IMR-90 (cell line): ENCODE results near the gene OR52B4. TPM values are rescaled to one million over a fixed set of nuclear protein-coding genes. Genes with fewer than 3 reads are reported as not detected.
"Not testable (repeated sequence)": the region's sequence is repeated elsewhere in the genome, so short reads cannot be mapped to it uniquely, and the experiment has no call there.

Source experiments
- ATAC-seq: fragments of 200-7000 bp; cut with Tn5 transposase; 2 replicates; pipeline ENCODE4 v1.9.1; 2020; ENCODE audit warnings: low read depth, mild to moderate bottlenecking, moderate library complexity
- BruUV-seq: library from RNA; stranded (reverse); fragments of 400-500 nt; replicated peaks from 2 replicates; lab custom pipeline; 2021; lab: Mats Ljungman, UMichigan
- CTCF ChIA-PET: fragments of 300-600 bp; formaldehyde crosslinking; extraction: SDS; loops from one replicate; lab custom pipeline; 2021; ENCODE audit warnings: antibody characterized with exemption; lab: Yijun Ruan, JAX
- POLR2A ChIA-PET: fragments of 300-600 bp; sonication (Branson Sonifier 250); formaldehyde crosslinking; loops from one replicate; lab custom pipeline; 2022; ENCODE audit warnings: antibody characterized with exemption; ENCODE audit not compliant: unreplicated experiment; lab: Charles Lee
- DNase-seq: peaks from one replicate; pipeline ENCODE4 v3.0.0; 2013
- H2AFZ ChIP-seq: replicated peaks from 2 replicates; pipeline ENCODE3; 2013; ENCODE audit warnings: low read length, mild to moderate bottlenecking; ENCODE audit not compliant: poor library complexity
- H2AK5ac ChIP-seq: 2 replicates; pipeline ENCODE4 v1.6.1; 2013; ENCODE audit warnings: low read depth, low read length, inconsistent platforms
- H2AK9ac ChIP-seq: replicated peaks from 2 replicates; pipeline ENCODE3; 2013; ENCODE audit warnings: mild to moderate bottlenecking, low read depth, low read length, moderate library complexity; ENCODE audit not compliant: poor library complexity
- H2BK120ac ChIP-seq: 2 replicates; pipeline ENCODE4 v1.6.1; 2013; ENCODE audit warnings: low read depth, low read length, inconsistent platforms
- H2BK15ac ChIP-seq: 3 replicates; pipeline ENCODE4 v1.6.1; 2013; ENCODE audit warnings: low read depth, low read length, inconsistent platforms
- H2BK20ac ChIP-seq: 2 replicates; pipeline ENCODE4 v1.6.1; 2013; ENCODE audit warnings: low read depth, mild to moderate bottlenecking, inconsistent platforms, low read length, moderate library complexity
- H2BK5ac ChIP-seq: 2 replicates; pipeline ENCODE4 v1.6.1; 2013; ENCODE audit warnings: mild to moderate bottlenecking, low read depth, low read length, inconsistent platforms; ENCODE audit not compliant: poor library complexity, severe bottlenecking
- H3K14ac ChIP-seq: replicated peaks from 2 replicates; pipeline ENCODE4 v1.6.1; 2013; ENCODE audit warnings: low read depth, low read length, inconsistent platforms
- H3K18ac ChIP-seq: 2 replicates; pipeline ENCODE4 v1.6.1; 2013; ENCODE audit warnings: low read depth, low read length, control low read depth
- H3K23ac ChIP-seq: 2 replicates; pipeline ENCODE4 v1.6.1; 2013; ENCODE audit warnings: low read depth, low read length, inconsistent platforms
- H3K27ac ChIP-seq: 2 replicates; pipeline ENCODE4 v1.5.1; 2013; ENCODE audit warnings: mild to moderate bottlenecking, control low read depth, low read length; ENCODE audit not compliant: insufficient read depth
- H3K27me3 ChIP-seq: 2 replicates; pipeline ENCODE4 v1.6.1; 2013; ENCODE audit warnings: low read length; ENCODE audit not compliant: control insufficient read depth, insufficient read depth
- H3K36me3 ChIP-seq: 2 replicates; pipeline ENCODE4 v1.6.1; 2013; ENCODE audit warnings: low read length, mixed read lengths; ENCODE audit not compliant: control insufficient read depth, insufficient read depth
- H3K4ac ChIP-seq: 2 replicates; pipeline ENCODE4 v1.6.1; 2013; ENCODE audit warnings: low read depth, low read length, inconsistent platforms
- H3K4me1 ChIP-seq: 2 replicates; pipeline ENCODE4 v1.6.1; 2013; ENCODE audit warnings: low read length, mixed read lengths; ENCODE audit not compliant: control insufficient read depth, insufficient read depth
- H3K4me2 ChIP-seq: 2 replicates; pipeline ENCODE4 v1.6.1; 2013; ENCODE audit warnings: low read depth, mild to moderate bottlenecking, control low read depth, low read length, moderate library complexity
- H3K4me3 ChIP-seq: 2 replicates; pipeline ENCODE4 v1.5.1; 2013; ENCODE audit warnings: low read depth, mild to moderate bottlenecking, control low read depth, low read length, moderate library complexity; ENCODE audit not compliant: insufficient read depth
- H3K56ac ChIP-seq: 2 replicates; pipeline ENCODE4 v1.6.1; 2013; ENCODE audit warnings: low read length, inconsistent platforms; ENCODE audit not compliant: insufficient read depth; ENCODE audit errors: extremely low read depth
- H3K79me1 ChIP-seq, 2 experiments: 2 replicates each; pipeline ENCODE4 v1.6.1; 2013; ENCODE audit warnings: low read length in 2 of 2, inconsistent platforms in 1 of 2, low read depth in 1 of 2
- H3K9ac ChIP-seq: 2 replicates; pipeline ENCODE4 v1.6.1; 2013; ENCODE audit warnings: low read depth, low read length, control low read depth
- H3K9me1 ChIP-seq: 2 replicates; pipeline ENCODE4 v1.6.1; 2013; ENCODE audit warnings: low read length, inconsistent platforms; ENCODE audit not compliant: insufficient read depth
- H3K9me3 ChIP-seq: 2 replicates; pipeline ENCODE4 v1.6.1; 2013; ENCODE audit warnings: low read length; ENCODE audit not compliant: control insufficient read depth, insufficient read depth
- H4K20me1 ChIP-seq: 2 replicates; pipeline ENCODE4 v1.6.1; 2013; ENCODE audit warnings: low read length, inconsistent platforms; ENCODE audit not compliant: insufficient read depth
- H4K5ac ChIP-seq: 2 replicates; pipeline ENCODE4 v1.6.1; 2013; ENCODE audit warnings: mild to moderate bottlenecking, low read depth, low read length, control low read depth
- H4K8ac ChIP-seq, 2 experiments: 2 replicates each; pipeline ENCODE4 v1.6.1; 2013; ENCODE audit warnings: low read depth in 2 of 2, low read length in 2 of 2, control low read depth in 1 of 2, inconsistent platforms in 1 of 2
- H4K91ac ChIP-seq: 2 replicates; pipeline ENCODE4 v1.6.1; 2013; ENCODE audit warnings: low read depth, low read length, inconsistent platforms; ENCODE audit not compliant: insufficient read depth
- WGBS, 2 experiments: methylation state at CpG; one replicate each; pipeline versions ENCODE4 v1.1.5 to v1.1.7; 2013; ENCODE audit warnings: missing lambda C conversion rate in 2 of 2; ENCODE audit not compliant: insufficient read length in 1 of 2; ENCODE audit errors: extremely low coverage in 2 of 2; 5-methylcytosine and 5-hydroxymethylcytosine counted together
- dilution Hi-C: fragments of 300-500 bp; cut with HindIII; formaldehyde crosslinking; loops from one replicate; pipeline ENCODE4 v1.14.3; 2018; ENCODE audit warnings: low sequenced_read_pairs; ENCODE audit not compliant: unreplicated experiment
- in situ Hi-C: fragments of 300-500 bp; cut with MboI; formaldehyde crosslinking; loops from 3 replicates; pipeline ENCODE4 v1.14.3; 2019; ENCODE audit warnings: low sequenced_read_pairs, inconsistent platforms, mixed read lengths
- intact Hi-C: fragments of 100-400 bp; cut with micrococcal nuclease; formaldehyde crosslinking; loops from 2 replicates; pipeline ENCODE4 v1.10.0; 2022
- polyA plus RNA-seq, 3 experiments: library from polyadenylated mRNA; depleted of rRNA; stranded (reverse); fragments of >200 nt; gene quantifications; 2 replicates each; pipeline ENCODE4 v1.2.3, GENCODE V29; 2012; ENCODE audit warnings: low replicate concordance in 1 of 3
- total RNA-seq: library from RNA; depleted of rRNA; stranded (reverse); fragments of >200 nt; gene quantifications from 2 replicates; pipeline ENCODE4 v1.2.3, GENCODE V29; 2012

OR52B4 gene
- total and polyA plus RNA-seq, 2 of the 4 experiments (the other 2 are of a cell fraction) = not detected

DNA sequence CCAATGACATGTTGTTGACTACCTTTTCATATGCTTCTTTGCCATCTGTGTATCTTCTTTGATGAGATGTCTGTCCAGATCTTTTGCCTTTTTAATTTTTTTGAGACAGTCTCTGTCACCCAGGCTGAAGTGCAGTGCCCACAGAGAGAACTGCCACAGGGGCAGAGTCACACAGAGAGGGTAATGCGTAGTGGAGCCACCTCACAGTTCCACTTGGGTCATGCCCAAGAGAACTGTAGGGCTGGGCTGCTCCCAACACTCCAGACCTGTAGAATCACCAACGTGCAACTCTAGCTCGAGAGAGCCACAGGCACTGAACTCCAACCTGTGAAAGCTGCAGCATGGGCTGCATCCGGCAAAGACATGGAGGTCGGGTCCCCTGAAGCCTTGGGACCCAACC is 20.0 kb downstream of the OR52B4 start:
- H3K56ac ChIP-seq, H3K14ac ChIP-seq, dilution Hi-C loops, H3K18ac ChIP-seq, H2BK20ac ChIP-seq, H4K5ac ChIP-seq, H3K9me3 ChIP-seq, H3K4me3 ChIP-seq, H2AFZ ChIP-seq, intact Hi-C loops, H2BK120ac ChIP-seq, H3K9ac ChIP-seq, H4K91ac ChIP-seq, H2BK5ac ChIP-seq, POLR2A ChIA-PET, ATAC-seq, H4K20me1 ChIP-seq, H2AK9ac ChIP-seq, H3K27ac ChIP-seq, H3K27me3 ChIP-seq, DNase-seq, H3K23ac ChIP-seq, in situ Hi-C loops, H4K8ac ChIP-seq, H3K4ac ChIP-seq, H3K4me1 ChIP-seq, H3K79me1 ChIP-seq, H3K36me3 ChIP-seq, H3K4me2 ChIP-seq, H2AK5ac ChIP-seq, BruUV-seq, CTCF ChIA-PET, H2BK15ac ChIP-seq, H3K9me1 ChIP-seq: not testable (repeated sequence)
- no CpG with 5 or more reads among the region's 5 CpGs for WGBS, 2 experiments

GRCh38 chr11:4345366-4345765 is 22.8 kb downstream of the OR52B4 start:
- H4K91ac ChIP-seq, H3K79me1 ChIP-seq, H3K4me2 ChIP-seq, H3K18ac ChIP-seq, H2BK15ac ChIP-seq, H3K9me1 ChIP-seq, H3K36me3 ChIP-seq, ATAC-seq, H3K27ac ChIP-seq, H2BK120ac ChIP-seq, H3K9ac ChIP-seq, H3K4ac ChIP-seq, dilution Hi-C loops, H4K20me1 ChIP-seq, H2AK5ac ChIP-seq, CTCF ChIA-PET, H2BK20ac ChIP-seq, H2AFZ ChIP-seq, H3K4me3 ChIP-seq, H3K27me3 ChIP-seq, in situ Hi-C loops, H3K4me1 ChIP-seq, POLR2A ChIA-PET, H3K9me3 ChIP-seq, H3K23ac ChIP-seq, H2BK5ac ChIP-seq, BruUV-seq, DNase-seq, intact Hi-C loops, H3K56ac ChIP-seq, H4K8ac ChIP-seq, H4K5ac ChIP-seq, H3K14ac ChIP-seq, H2AK9ac ChIP-seq: not testable (repeated sequence)
- WGBS, 2 experiments = no CpG with 5 or more reads among the region's 2 CpGs
